GM12878 (cell line): ENCODE data around the gene C15orf40. TPM values are rescaled to one million over a fixed set of nuclear protein-coding genes. Genes with fewer than 3 reads are reported as not detected.

Source experiments
- CEBPZ ChIP-seq: fragments of 150-350 bp; IDR thresholded peaks from 2 replicates; pipeline ENCODE4 v1.6.1; 2016; ENCODE audit warnings: low read depth, low read length
- CHD1 ChIP-seq: IDR thresholded peaks from 2 replicates; pipeline ENCODE4 v1.6.1; 2012; ENCODE audit warnings: low read depth, low read length, improper control_type of control experiment
- DPF2 ChIP-seq: fragments of 450-650 bp; IDR thresholded peaks from 2 replicates; pipeline ENCODE4 v1.6.1; 2017; ENCODE audit warnings: mild to moderate bottlenecking
- EP300 ChIP-seq, 2 experiments: fragments of 150-350 bp in 1 of 2; IDR thresholded peaks; 2 replicates each; pipeline ENCODE4 v1.6.1; 2011 to 2012; ENCODE audit warnings: low read depth in 2 of 2, low read length in 2 of 2, borderline replicate concordance in 1 of 2, improper control_type of control experiment in 1 of 2, inconsistent platforms in 1 of 2; ENCODE audit not compliant: control insufficient read depth in 1 of 2
- MEF2B ChIP-seq: fragments of 450-650 bp; IDR thresholded peaks from 2 replicates; pipeline ENCODE4 v1.6.1; 2018; ENCODE audit warnings: mild to moderate bottlenecking, moderate library complexity; ENCODE audit not compliant: partially characterized antibody, poor library complexity, severe bottlenecking
- MTA2 ChIP-seq: fragments of 450-650 bp; IDR thresholded peaks from 2 replicates; pipeline ENCODE4 v1.6.1; 2016; ENCODE audit warnings: low read depth, mild to moderate bottlenecking, moderate library complexity
- NBN ChIP-seq: fragments of 450-650 bp; IDR thresholded peaks from 2 replicates; pipeline ENCODE4 v1.6.1; 2016
- NR2C1 ChIP-seq: fragments of 450-650 bp; IDR thresholded peaks from 2 replicates; pipeline ENCODE4 v1.6.1; 2017; ENCODE audit warnings: antibody characterized with exemption, mild to moderate bottlenecking, moderate library complexity
- RFX5 ChIP-seq: IDR thresholded peaks from 2 replicates; pipeline ENCODE4 v1.6.1; 2011; ENCODE audit warnings: low read depth, low read length, improper control_type of control experiment
- SREBF1 ChIP-seq: IDR thresholded peaks from 2 replicates; pipeline ENCODE4 v1.6.1; 2012; ENCODE audit warnings: mild to moderate bottlenecking, low read length
- SUZ12 ChIP-seq: fragments of 200-600 bp; sonication (generic); IDR thresholded peaks from one replicate; pipeline ENCODE4 v1.6.1; 2018; ENCODE audit warnings: antibody characterized with exemption, mild to moderate bottlenecking; ENCODE audit not compliant: unreplicated experiment
- ZBTB4 ChIP-seq: fragments of 450-650 bp; formaldehyde crosslinking; IDR thresholded peaks from 2 replicates; pipeline ENCODE4 v1.4.0; 2022; ENCODE audit warnings: mild to moderate bottlenecking, moderate library complexity
- ZNF207 ChIP-seq: fragments of 450-650 bp; IDR thresholded peaks from 2 replicates; pipeline ENCODE4 v1.6.1; 2014; ENCODE audit warnings: antibody characterized with exemption, mild to moderate bottlenecking, borderline replicate concordance
- ZNF24 ChIP-seq: fragments of 450-650 bp; IDR thresholded peaks from 2 replicates; pipeline ENCODE4 v1.6.1; 2017; ENCODE audit warnings: antibody characterized with exemption, mild to moderate bottlenecking
- ZNF592 ChIP-seq: fragments of 450-650 bp; IDR thresholded peaks from 2 replicates; pipeline ENCODE4 v1.6.1; 2017; ENCODE audit warnings: mild to moderate bottlenecking, moderate library complexity
- polyA plus RNA-seq, 11 experiments: library from polyadenylated mRNA; depleted of rRNA in 4 of 11; unstranded in 6 of 11; stranded (reverse) in 5 of 11; fragments of >200 nt; fragmentation: Nextera tagmentation in 4 of 11; fragmentation: Illumina TruSeq in 1 of 11; extraction: Ambion mirVana in 4 of 11; extraction: Trizol in 1 of 11; gene quantifications; 1 replicate in 1 of 11; 2 replicates in 10 of 11; pipeline versions ENCODE4 v1.2.1 to v1.2.3, GENCODE V29; 2011 to 2016; ENCODE audit warnings: inconsistent platforms in 2 of 11, missing spikeins in 2 of 11, low read depth in 1 of 11
- total RNA-seq, 4 experiments: library from RNA; depleted of rRNA in 3 of 4; stranded (reverse); fragments of >200 nt in 3 of 4; fragmentation: Illumina TruSeq in 1 of 4; extraction: Trizol in 1 of 4; gene quantifications; 2 replicates each; pipeline versions ENCODE4 v1.2.1 to v1.2.3, GENCODE V29; 2013 to 2021
- TF ChIP-seq, protein P1 (sequence below): fragments of 450-650 bp; IDR thresholded peaks from 2 replicates; pipeline ENCODE4 v1.6.1; 2017; ENCODE audit warnings: low read depth, mild to moderate bottlenecking, moderate library complexity

The C15orf40 gene
- total and polyA plus RNA-seq, 10 of the 15 experiments (the other 5 are each of a cell fraction or from before 2014, with no cell fraction given) = 21.3 to 70.0 (median 31.8) TPM

DNA sequence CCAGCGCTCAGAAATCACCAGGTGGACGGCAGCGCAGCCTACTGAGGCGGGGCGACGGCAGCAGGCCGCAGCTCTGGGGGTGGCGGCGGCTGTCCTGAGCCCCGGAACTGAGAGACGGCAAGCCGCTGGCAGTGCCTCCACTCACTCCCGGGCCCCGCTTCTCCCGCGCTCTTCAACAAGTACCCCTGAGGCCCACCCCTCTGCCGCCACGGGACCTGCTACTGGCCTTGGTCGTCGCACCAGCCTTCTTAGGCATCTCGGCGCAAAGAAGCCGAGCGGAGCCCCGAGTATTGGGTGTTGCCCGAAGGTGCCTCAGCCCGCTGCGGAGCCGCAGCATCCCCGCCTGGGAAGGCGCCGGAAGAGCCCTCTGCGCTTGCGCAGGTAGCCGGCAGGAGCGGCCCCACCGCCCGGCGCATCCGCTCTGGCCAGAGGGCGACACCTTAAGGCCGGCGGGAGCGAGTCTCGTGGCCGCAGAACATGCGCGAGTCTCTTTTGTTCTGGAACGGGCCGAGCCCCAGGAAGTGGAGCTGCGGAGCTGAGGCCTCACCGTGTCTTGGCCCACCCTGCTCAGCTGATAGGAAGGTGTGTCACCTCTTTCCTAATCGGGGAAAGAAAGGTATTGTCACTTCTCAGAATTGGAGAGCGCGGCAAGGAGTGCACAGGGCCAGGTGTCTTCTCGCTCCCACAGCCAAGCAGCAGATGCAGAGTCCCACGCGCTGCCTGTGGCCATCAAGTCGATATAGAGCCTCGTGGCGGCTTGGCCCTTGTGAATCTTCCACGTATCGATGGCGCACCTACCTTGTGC is at the start of gene C15orf40 (continued):
- no peak; the same call in 1 of the 2 replicates for TF ChIP-seq ZNF207
- peak; percentile 5; the same call in 1 of the 2 replicates for TF ChIP-seq NR2C1
- TF ChIP-seq ZNF592 = no peak; the same call in 1 of the 2 replicates
- TF ChIP-seq ZNF24 = 0 out of 2 replicates have a peak, but pooled peaks have one; percentile 48
- TF ChIP-seq DPF2 = peak; percentile 79; the same call in 1 of the 2 replicates
- no peak for TF ChIP-seq MTA2
- TF ChIP-seq SUZ12 = no peak
- TF ChIP-seq ZBTB4 (CRISPR knock-in tag) = no peak
- TF ChIP-seq, protein P1, sequence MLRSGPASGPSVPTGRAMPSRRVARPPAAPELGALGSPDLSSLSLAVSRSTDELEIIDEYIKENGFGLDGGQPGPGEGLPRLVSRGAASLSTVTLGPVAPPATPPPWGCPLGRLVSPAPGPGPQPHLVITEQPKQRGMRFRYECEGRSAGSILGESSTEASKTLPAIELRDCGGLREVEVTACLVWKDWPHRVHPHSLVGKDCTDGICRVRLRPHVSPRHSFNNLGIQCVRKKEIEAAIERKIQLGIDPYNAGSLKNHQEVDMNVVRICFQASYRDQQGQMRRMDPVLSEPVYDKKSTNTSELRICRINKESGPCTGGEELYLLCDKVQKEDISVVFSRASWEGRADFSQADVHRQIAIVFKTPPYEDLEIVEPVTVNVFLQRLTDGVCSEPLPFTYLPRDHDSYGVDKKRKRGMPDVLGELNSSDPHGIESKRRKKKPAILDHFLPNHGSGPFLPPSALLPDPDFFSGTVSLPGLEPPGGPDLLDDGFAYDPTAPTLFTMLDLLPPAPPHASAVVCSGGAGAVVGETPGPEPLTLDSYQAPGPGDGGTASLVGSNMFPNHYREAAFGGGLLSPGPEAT = peak; percentile 44; the same call in 1 of the 2 replicates
- peak in 1 of 2 experiments; percentile 51; a peak in 1 of 4 replicates for TF ChIP-seq EP300 (IDR thresholded peaks at IDR 0.05; ENCODE audit: borderline replicate concordance in 1 of 2, control insufficient read depth in 1 of 2, low read depth in 2 of 2, low read length in 2 of 2)
- no peak for TF ChIP-seq CHD1
- TF ChIP-seq RFX5 = 0 out of 2 replicates have a peak, but pooled peaks have one; percentile 21
- TF ChIP-seq MEF2B = no peak
- TF ChIP-seq NBN = peak; percentile 83
- TF ChIP-seq CEBPZ = no peak
- TF ChIP-seq SREBF1 = no peak
